ENCODE results near the gene SKI.

SKI gene

DNA sequence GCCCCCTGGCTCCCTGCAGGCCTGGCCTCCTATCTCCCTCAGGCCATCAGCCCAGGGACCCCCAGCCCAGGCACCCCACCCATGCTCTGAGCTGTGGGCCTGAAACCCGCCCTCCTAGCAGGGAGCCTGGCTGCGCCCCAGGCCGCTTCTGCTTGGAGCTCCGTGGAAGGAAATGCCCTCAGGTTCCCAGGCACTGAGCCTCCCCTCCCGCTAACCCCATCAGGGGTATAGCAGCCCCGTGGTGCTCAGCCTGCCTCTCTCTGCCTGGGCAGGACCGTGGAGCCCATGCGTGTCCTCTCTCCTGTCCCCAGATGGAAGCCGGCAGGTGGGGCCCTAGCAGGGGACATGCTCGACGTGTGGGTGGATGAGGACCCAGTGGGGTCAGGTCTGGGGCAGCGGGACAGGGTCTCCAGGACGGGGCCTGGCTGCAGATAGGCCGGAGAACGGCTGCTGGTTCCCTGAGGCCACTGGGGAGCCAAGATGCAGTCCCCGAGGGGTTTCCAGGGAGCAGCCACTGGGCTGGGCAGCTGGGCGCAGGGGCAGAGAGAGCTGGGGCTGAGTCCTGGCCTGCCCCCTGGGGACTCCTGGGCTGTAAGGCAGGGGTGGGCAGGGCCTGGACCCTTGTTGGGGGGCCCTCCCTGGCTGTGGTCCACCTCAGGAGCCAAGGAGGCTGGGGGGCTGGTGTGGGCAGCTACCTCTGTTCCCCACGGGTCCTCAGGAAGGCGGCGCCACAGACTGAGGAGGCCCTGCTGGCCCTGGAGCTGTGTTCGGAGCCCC is 87.7 kb downstream of the SKI start:
- Histone ChIP-seq H3K79me2 (ENCODE audit: low read length) (no peaks in the 10 kb centered on the region), H4K20me1 (ENCODE audit: insufficient read depth, low read length) (no peaks in the 10 kb centered on the region), H3K27me3 (replicated peaks; ENCODE audit: insufficient read depth, low read length) (peaks cover 60% of the 10 kb centered on the region), H3K9ac (ENCODE audit: low read length) (no peak overlapping the region), H3F3A (ENCODE audit: insufficient read depth, low read length) (no peaks in the 10 kb centered on the region), H3K4me3 (ENCODE audit: low read length) (no peak overlapping the region), H3K36me3 (replicated peaks; ENCODE audit: insufficient read depth, low read length) (no peaks in the 10 kb centered on the region), H3K9me3 (replicated peaks; ENCODE audit: insufficient read depth, low read length) (no peaks in the 10 kb centered on the region), H3K27ac (ENCODE audit: low read length) (no peak overlapping the region), H3K9me2 (replicated peaks; ENCODE audit: insufficient read depth, low read length) (no peaks in the 10 kb centered on the region), H3K4me1 (ENCODE audit: low read length) (no peaks in the 10 kb centered on the region), H3K4me2 (ENCODE audit: low read depth, low read length) (no peak overlapping the region), H2AFZ (ENCODE audit: low read length) (no peak overlapping the region)
- no peak for TF ChIP-seq EZH2phosphoT487 (IDR thresholded peaks at IDR 0.05; ENCODE audit: low read length)
- TF ChIP-seq, protein P1, sequence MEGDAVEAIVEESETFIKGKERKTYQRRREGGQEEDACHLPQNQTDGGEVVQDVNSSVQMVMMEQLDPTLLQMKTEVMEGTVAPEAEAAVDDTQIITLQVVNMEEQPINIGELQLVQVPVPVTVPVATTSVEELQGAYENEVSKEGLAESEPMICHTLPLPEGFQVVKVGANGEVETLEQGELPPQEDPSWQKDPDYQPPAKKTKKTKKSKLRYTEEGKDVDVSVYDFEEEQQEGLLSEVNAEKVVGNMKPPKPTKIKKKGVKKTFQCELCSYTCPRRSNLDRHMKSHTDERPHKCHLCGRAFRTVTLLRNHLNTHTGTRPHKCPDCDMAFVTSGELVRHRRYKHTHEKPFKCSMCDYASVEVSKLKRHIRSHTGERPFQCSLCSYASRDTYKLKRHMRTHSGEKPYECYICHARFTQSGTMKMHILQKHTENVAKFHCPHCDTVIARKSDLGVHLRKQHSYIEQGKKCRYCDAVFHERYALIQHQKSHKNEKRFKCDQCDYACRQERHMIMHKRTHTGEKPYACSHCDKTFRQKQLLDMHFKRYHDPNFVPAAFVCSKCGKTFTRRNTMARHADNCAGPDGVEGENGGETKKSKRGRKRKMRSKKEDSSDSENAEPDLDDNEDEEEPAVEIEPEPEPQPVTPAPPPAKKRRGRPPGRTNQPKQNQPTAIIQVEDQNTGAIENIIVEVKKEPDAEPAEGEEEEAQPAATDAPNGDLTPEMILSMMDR (IDR thresholded peaks at IDR 0.05; ENCODE audit: low read length): no peak
- no peak for TF ChIP-seq EZH2 (optimal IDR thresholded peaks at IDR 0.05; ENCODE audit: low read depth, low read length)
- no peak for DNase-seq

- Histone ChIP-seq H3F3A (ENCODE audit: insufficient read depth, low read length) (no peaks in the 10 kb centered on the region), H3K27me3 (replicated peaks; ENCODE audit: insufficient read depth, low read length) (peaks cover 67% of the 10 kb centered on the region), H3K9ac (ENCODE audit: low read length) (no peak overlapping the region), H3K4me2 (ENCODE audit: low read depth, low read length) (no peak overlapping the region), H3K4me1 (ENCODE audit: low read length) (no peaks in the 10 kb centered on the region), H3K4me3 (ENCODE audit: low read length) (no peak overlapping the region), H3K27ac (ENCODE audit: low read length) (no peak overlapping the region), H3K9me2 (replicated peaks; ENCODE audit: insufficient read depth, low read length) (no peaks in the 10 kb centered on the region), H3K9me3 (replicated peaks; ENCODE audit: insufficient read depth, low read length) (no peaks in the 10 kb centered on the region), H2AFZ (ENCODE audit: low read length) (no peak overlapping the region), H3K79me2 (ENCODE audit: low read length) (no peaks in the 10 kb centered on the region), H4K20me1 (ENCODE audit: insufficient read depth, low read length) (no peaks in the 10 kb centered on the region), H3K36me3 (replicated peaks; ENCODE audit: insufficient read depth, low read length) (no peaks in the 10 kb centered on the region)
- no peak for DNase-seq
- TF ChIP-seq, protein P1 (IDR thresholded peaks at IDR 0.05; ENCODE audit: low read length): no peak
- TF ChIP-seq EZH2phosphoT487 (IDR thresholded peaks at IDR 0.05; ENCODE audit: low read length) (no peak), EZH2 (optimal IDR thresholded peaks at IDR 0.05; ENCODE audit: low read depth, low read length) (no peak)
These were observed 88.4 kb downstream of the SKI start for GRCh38 chr1:2316451-2316961.

DNA sequence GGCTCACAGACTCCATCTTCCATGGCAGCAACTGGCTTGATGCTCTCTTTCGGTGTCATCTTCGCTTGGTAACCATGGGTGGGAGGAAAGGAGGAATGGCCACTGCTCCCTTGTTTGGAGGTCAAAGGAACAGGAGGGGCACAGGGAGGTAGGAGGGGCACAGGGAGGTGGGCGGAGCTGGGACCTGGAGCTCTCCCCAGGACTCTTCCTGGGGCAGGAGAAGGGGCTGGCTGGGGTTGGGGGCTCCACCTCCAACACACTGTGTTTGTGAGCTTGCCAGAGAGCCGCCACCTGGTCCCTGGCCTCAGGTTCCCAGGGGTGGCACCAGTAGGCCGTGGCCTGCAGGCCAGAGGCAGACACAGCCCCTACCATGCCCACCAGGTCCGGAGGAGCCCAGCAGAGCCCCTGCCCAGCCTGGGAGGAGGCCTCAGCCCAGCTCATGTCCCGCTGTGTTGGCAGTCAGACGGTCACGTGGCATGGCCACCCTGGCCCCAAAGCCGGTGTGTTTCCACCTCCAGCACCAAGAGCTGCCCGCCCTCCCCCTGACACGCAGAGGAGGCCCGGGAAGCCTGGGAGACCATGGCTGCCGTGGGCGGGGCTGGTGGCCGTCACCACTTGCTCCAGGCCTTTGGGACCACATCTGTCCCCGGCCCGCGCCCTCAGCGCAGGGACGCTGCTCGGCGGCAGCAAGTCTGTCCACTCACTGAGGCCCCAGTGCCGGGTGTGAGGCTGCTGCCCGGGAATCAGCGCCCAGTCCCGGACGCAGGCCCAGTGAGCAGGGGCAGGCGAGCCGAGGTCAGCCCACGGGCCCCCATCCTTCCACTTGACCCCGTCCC is 89.3 kb downstream of the SKI start:
- Histone ChIP-seq H3K9me2 (replicated peaks; ENCODE audit: insufficient read depth, low read length) (no peaks in the 10 kb centered on the region), H3K4me2 (ENCODE audit: low read depth, low read length) (no peak overlapping the region), H4K20me1 (ENCODE audit: insufficient read depth, low read length) (no peaks in the 10 kb centered on the region), H3K9ac (ENCODE audit: low read length) (no peak overlapping the region), H3K79me2 (ENCODE audit: low read length) (no peaks in the 10 kb centered on the region), H3F3A (ENCODE audit: insufficient read depth, low read length) (no peaks in the 10 kb centered on the region), H3K4me1 (ENCODE audit: low read length) (no peaks in the 10 kb centered on the region), H3K4me3 (ENCODE audit: low read length) (no peak overlapping the region), H3K27me3 (replicated peaks; ENCODE audit: insufficient read depth, low read length) (peaks cover 76% of the 10 kb centered on the region), H3K9me3 (replicated peaks; ENCODE audit: insufficient read depth, low read length) (no peaks in the 10 kb centered on the region), H3K36me3 (replicated peaks; ENCODE audit: insufficient read depth, low read length) (no peaks in the 10 kb centered on the region), H2AFZ (ENCODE audit: low read length) (no peak overlapping the region), H3K27ac (ENCODE audit: low read length) (no peak overlapping the region)
- TF ChIP-seq EZH2 (optimal IDR thresholded peaks at IDR 0.05; ENCODE audit: low read depth, low read length): no peak
- TF ChIP-seq, protein P1 (IDR thresholded peaks at IDR 0.05; ENCODE audit: low read length): no peak
- TF ChIP-seq EZH2phosphoT487 (IDR thresholded peaks at IDR 0.05; ENCODE audit: low read length): no peak
- no peak for DNase-seq

Measured in MM.1S (cell line).